HL-60/S4 treated with phorbol 12-myristate 13-acetate at 8.2 ng/mL for 4 days and 3 days (cell line): Measurements from ENCODE around the gene HMGN2.

Source experiments
- in situ Hi-C: fragments of 300-500 bp; cut with MboI; formaldehyde crosslinking; loops from 2 replicates; pipeline ENCODE4 v1.15.0; 2022; ENCODE audit warnings: low sequenced_read_pairs

The HMGN2 gene

DNA sequence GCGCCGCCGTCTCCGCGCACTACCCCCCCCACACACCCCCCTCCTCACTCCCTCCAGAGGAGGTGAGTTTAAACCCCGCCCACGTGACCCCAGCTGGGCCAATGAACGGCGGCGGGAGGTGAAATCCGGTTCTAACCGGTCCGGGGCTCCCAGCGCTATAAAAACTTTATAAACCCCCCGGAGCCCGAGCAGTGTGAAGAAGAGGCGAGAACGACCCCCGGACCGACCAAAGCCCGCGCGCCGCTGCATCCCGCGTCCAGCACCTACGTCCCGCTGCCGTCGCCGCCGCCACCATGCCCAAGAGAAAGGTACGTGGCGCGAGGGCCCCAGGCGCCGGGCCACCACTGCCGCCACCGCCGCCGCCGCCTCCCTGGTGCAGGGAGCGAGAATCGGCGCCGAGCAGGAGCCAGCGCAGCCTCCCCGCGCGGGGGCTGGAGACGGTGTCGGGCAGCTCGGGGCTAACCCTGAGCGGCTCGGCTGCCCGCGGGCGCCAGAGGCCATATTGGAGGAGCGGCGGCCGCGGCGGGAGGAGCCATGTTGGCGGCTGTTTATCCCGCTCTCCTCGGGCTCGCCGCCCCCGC, at the start of gene HMGN2:
TSS of gene HMGN2 (plus strand) at position 121 of the 581 bp plus-strand sequence. CDS start at position 294, 173 bp downstream.
- in situ Hi-C loops: no loop called here

DNA sequence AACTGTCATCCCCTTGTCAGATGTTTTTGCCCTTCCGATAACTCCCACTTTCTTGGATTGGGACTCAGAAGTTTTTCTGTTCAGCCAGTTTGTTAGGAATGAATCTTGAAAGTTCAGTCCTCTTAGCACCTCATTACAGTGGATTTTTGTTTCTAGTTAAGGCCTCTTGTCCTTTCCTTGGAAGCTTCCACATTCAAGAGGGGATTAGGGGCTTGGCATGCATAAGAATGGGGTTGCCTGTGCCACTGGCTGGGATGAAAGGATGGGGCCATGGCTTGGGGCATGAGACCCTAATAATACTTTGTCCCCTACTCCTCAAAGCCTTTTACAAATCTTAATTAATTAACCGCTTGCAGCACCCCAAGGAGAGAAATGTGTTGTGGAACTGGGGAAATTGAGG, 42.5 kb upstream of the HMGN2 start:
- in situ Hi-C loops: no loop called here

DNA sequence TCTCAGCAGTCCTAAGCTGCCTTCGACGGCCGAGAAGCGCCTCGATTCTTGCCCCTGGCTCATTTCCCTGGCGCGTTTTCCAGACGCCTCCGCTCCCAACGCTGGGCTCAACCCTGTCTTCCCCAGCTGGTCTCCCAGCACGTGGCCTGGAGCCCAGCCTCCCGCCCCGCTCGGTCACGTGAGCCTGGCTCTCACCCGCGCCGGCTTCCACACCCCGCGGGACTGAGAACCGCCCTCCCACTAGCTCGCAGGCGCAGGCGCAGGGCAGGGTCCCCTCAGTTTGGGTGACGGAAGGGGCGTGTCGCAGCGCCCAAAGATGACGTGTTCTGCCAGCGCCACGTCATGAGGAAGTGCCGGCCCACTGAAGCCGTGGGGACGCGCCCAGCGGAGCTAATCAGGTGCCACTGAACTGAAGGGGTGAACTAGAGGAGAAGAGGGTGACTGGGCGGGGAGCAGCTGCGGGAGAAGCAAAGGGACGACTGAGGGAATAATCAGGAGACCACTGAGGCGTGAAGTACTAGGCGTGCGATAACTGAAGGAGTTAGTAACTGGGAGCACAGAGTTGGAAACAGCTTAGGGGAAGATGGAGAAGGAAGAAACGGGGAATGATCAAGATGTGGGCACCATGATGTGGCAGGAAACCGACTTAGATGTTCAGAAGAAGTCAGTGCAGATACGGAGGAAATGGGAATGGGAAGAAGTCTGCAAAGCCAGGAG, 40.1 kb upstream of the HMGN2 start, which contains the start of gene DHDDS:
TSS of gene DHDDS (plus strand) at position 343 of the 717 bp plus-strand sequence. CDS start 625 bp downstream, outside the sequence.
- in situ Hi-C loops: no loop called here

DNA sequence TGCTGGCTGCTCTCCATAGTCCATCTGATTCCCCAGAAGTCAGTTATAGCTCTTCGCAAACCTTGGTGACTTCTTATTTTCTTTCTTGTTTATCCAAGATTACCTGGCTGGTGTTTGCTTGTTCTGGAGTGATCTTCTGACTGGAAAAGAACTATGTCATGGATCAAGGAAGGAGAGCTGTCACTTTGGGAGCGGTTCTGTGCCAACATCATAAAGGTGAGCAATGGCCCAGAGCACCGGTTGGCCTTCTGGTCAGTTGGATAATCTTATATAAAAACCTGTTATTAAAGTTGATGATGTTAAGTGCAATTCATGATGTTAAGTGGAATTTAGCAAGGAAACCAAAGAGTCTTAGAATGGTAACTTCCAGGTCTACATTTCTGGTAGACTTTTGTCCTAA, 39.4 kb upstream of the HMGN2 start:
- in situ Hi-C loops: no loop called here

DNA sequence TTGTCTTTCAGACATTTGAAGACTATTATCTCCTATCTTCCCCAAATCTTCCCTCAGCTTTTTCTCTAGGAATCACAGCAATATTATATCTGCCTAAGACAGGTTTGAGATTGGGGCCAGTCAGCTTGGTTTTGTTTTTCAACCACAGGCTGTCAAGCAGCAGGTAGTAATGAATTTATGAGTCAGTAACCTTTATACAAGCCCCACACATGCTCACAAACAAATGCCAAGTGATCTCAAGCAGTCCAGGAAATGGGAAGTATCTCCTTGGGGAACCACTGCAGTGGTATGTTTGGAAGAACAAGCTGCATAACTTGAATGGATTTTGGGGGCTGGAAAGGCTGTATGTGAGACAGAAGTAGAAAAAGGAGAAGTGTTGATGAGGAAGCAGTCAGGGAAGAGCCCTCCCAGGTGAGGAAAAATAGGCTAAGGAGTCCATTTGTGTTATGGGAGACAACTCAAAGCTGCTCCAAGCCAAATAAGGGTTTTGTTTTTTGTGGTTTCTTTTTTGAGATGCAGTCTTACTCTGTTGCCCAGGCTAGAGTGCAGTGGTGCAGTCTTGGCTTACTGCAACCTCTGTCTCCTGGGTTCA, 38.0 kb upstream of the HMGN2 start:
- in situ Hi-C loops: no loop called here

DNA sequence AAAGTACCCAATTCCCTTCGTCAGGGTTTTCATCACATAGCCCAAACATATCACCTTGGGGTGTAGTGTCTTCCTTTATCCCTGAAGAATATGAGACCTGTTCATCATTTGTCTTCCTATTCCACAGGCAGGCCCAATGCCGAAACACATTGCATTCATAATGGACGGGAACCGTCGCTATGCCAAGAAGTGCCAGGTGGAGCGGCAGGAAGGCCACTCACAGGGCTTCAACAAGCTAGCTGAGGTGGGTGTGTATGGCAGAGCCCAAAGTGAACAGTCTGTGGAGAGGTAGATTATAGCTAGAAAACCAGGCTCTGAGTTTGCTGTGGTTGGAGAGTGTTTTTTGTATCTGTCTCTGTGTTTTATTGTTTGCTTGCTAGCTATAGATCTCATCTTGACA, 34.2 kb upstream of the HMGN2 start:
- in situ Hi-C loops: no loop called here

DNA sequence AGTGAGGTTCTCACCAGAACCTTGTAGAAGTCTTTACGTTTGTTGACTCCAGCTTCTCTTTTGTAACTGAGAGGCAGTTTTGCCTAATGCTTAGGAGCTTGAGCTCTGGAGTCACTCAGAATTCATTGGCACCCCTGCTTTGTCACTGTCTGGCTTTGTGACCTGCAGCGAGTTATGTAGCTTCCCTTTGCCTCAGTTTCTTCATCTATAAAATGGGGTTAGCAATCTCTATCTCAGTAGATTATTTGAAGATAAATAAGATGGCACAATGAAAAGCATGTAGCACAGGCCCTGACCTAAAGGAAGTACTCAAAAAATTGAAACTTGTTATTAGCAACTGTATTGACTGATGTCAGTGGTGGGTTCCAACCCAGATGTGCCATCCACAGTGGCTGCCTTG, 32.0 kb upstream of the HMGN2 start:
- in situ Hi-C loops: no loop called here

DNA sequence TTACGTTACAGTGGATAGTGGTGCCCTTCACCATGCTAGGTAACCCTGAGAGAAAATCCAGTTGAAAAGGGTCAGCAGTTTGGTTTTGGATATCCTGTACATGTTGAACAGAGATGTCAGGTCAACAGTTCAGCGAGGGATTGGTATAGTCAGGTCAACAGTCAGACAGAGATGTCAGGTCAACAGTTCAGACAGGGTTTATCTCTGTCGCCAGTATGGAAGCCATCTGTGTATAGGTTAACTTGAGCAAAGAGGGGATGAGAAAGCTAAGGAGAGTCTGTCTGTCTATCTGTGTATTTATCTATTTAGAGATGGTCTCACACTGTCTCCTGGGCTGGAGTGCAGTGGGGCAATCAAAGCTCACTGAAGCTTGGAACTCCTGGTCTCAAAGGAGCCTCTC, 22.4 kb upstream of the HMGN2 start:
- in situ Hi-C loops: no loop called here

DNA sequence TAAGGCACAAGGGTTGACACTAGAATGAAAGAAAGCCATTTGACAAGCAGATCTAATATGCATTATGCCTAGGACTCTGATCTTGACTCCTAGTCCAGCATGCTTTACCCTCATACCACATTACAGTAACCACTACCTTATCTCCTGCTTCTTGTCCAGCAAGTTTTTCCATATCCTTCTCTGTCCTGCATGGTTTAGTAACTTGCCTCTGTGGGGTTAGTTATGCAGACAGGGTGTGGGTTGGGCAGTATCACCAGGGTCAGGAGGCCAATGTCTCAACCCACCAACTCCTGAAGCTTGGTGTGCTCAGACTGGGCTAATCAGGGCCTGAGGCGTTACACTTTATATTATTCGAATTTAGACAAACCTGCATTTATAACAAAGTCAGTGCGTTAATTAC, 21.3 kb upstream of the HMGN2 start:
- in situ Hi-C loops: no loop called here

DNA sequence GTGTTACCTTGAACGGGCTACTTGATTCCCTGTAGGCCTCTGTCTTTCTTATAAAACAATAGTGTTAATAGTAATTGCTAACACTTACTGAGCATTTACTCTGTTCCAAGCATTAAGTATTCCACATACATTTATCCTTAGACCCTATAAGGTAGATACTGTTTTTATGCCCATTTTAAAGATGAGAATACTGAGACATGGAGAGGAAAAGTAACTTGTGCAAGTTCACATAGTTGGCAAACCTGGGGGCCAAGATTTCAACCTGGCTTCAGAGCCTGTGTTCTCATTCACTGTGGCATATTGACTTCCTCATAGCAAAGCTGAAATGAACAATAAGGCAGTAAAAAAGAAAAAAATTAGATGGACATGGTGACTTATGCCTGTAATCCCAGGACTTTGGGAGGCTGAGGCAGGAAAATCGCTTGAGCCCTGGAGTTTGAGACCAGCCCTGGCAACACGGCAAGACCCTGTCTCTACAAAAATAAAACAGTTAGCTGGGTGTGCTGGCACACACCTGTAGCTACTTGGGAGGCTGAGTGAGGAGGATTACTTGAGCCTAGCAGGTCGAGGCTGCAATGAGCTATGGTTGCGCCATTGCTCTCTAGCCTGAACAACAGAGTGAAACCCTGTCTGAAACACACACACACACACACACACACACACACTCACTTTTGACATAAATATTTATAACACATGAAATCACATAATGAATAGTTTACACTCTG, 19.6 kb upstream of the HMGN2 start:
- in situ Hi-C loops: no loop called here

DNA sequence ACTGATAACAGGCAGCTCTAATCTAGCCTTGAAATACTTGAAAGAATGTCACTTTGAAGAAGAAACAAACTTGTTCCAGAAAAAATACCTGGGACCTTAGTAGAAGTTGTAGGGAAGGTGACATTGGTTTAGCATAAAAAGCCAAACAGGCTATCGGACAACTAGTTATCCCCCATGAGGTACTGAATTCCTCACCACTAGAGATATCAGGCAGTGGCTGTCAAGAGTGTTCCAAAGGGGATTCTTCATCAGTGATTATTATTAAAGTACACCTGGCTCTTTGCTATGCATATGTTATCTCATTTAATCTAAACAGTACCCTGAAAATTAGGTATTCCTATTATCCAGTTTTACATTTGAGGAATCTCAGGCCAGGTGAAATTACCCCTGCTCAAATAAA, 13.1 kb upstream of the HMGN2 start:
- in situ Hi-C loops: no loop called here

DNA sequence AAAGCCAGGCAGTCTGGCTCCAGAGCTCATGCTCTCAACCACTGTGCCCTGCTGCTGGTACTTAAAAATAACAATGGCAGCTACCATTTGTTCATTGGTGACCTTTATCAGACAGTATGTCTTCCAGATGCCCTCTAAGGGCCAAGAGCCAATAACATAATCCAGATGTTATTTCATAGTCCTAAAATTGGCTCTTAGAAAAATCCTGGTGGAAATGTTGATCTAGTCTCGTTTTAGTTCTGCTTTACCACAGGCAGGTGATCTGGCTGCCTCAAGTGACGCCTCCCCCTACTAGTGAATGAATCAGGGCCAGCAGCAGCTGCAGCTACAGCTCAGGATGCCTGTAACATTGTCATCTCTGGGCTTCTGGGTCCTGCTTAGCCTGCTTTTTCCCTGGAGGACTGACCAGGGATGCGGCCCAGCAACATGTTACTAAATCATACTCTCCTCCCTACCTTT, 12.6 kb upstream of the HMGN2 start:
- in situ Hi-C loops: no loop called here

DNA sequence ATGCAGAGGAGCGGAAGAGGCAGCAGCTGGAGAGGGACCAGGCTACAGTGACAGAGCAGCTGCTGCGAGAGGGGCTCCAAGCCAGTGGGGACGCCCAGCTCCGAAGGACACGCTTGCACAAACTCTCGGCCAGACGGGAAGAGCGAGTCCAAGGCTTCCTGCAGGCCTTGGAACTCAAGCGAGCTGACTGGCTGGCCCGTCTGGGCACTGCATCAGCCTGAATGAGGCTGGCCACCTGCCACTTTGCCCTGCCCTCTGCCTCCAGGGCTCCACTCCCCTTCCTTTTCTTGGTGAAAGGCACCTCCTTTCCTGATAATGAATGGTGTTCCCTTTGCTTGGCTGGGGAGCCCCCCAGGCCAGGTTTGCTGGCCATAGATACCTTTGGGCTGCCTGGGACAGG, 3.3 kb upstream of the HMGN2 start:
- in situ Hi-C loops: no loop called here

DNA sequence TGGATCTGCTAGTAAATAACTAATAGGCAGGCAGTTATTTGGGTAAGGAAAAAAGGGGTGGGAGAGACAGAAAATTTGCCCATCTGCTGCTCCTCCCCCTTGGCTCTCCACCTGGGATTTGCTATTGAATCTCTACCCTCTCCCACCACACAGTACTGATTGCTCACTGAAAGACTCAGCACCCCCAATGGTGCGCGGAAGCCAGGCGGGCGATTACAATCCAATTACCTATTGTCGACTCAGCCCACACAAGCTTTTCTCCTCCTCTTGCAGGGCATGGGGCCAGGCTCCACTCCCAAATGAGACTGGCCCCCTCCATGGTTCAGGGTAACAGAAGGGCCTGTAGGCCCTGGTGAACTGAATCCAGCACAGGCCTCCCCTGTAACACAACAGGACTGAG, 2.7 kb upstream of the HMGN2 start:
- in situ Hi-C loops: no loop called here

DNA sequence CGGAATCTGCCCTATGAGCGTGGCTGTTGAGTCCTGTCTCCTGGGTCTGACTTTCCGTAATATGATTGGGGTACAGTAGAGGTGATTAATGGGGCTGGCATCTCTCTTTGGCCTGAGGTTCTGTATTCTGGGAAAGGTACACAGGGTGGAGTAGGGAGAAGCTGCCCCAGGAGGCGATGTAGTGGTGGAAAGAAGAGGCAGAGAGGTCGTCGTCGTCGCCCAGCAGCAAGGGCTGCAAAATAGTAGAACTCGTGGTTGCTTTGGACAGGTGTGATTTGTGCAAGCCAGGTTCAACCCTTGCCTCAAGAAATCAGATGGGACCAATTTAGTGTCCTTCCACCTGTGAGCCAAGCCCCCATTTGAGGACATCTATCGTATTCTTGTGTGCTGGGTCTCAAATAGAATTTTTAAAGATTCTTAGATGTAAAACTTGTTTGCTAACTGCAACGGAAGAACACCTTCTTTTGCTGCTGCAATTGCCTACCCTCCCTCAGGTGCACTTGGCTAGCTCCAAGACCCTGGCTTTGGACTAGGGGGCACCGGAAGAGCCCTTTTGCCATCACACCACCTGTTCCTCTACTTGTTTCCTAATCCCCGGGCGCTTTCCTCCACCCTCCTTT, 1.3 kb upstream of the HMGN2 start:
- in situ Hi-C loops: no loop called here

DNA sequence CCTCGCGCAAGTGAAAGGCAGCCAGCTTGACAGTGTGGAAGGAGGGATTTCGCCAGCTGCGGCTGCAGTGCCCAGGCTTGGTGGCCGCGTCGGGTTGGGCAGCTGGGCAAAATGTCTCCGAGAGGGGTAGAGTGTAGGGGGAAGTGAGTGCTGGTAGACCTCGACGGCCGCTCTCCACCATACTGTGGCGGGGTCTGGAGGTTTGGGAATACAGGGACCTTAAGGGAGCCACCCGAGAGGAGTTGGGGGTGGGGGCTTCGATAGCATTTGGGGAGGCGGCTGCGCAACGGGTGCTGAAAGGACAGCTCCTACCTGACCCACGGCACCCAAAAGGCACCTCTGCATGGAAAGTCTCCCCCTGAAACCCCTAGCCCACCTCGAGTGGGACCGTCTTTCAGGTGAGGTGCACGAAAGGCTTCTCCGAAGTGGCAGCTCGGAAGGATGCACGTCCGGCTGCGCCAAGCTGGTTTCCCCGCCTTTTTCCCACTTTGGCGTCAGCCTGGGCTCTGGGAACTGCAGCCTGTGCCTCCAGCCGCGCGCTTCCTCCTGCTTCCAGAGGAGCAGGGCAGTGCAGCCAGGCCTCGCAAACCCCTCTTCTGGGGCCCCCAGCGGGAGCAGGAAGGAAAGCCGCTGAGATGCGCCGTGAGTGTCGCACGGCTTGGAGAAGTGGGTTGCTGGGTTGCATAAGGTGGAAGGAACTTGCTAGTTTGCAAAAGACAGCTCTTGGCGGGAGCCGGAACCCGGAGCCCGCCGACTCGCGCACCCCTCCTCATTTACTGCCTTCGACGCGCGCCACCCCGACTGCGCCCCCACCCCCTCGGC, 531 bp upstream of the HMGN2 start:
- in situ Hi-C loops: no loop called here

DNA sequence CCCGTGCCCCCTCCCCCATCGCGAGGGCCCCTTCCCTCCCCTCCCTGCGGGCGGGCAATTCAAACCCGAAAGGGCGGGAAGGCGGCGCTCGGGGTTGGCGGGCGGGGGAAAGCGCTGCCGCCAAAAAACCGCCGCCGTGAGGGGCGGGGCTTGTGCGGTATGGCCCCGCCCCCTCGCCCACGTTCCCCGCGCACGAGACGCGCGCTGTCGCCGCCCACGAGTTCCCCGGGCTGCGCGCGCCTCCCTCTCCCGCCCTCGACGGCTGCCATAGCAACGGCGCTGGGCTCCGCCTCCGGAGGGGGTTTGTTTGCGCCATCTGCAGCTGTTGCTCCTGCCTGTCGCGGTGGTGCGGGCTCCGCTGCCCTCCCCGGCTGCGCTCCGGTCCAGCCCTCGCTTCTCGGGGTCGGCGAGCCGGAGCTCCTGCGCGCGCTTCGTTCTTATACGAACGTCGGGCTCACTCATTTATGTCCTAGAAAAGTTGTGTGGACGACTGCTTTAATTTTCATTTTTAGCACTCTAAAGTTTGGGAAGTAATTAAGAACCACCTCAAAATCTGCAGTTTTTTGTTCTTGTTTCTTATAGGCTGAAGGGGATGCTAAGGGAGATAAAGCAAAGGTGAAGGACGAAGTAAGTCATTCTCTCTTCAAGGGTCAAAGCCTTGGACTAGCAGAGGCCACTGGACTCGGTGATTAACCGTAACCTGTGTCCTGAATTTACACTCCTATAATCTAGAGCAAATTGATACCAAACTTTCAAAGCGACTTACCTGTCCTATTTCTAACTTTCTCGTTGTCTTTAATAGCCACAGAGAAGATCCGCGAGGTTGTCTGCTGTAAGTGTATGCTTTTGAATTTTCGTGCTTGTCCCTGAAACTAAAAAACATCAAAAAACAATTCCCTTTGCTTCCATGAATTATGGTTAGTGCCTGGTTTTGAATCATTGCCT, 933 bp downstream of the HMGN2 start:
- in situ Hi-C loops: no loop called here

DNA sequence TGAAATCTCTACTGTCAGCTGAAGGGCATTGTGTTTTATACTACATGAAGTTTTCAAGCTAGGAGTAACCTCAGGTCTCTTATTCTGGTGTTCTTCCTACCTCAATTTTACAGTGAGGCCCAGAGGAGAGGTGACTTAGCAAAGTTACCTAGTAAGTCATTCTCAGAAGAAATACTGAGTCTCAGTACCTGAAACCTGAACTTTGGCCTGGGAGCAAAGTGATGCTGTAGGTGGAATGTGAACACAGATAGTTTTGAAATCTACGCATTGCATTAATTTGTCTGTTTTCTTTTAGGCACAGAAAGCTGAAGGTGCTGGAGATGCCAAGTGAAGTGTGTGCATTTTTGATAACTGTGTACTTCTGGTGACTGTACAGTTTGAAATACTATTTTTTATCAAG, 2.6 kb downstream of the HMGN2 start:
- in situ Hi-C loops: no loop called here

DNA sequence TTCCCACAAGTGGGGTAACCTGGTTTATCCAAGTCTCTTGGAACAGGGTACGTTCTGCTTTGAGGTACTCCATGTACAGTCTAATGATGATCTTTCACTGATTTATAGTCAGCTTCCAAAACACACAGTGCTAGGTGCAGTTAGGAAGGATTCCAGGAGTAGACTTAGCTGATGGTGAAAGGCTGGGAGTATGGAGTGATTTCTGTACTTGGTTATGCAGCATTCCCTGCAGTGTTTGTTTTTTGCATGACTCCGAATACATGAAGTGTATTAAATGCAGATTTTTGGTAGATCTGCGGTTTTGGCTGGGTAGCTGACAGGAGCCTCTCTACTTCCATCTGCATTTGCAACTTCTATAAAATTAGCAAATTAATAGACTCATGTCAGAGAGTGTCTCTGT, 3.7 kb downstream of the HMGN2 start:
- in situ Hi-C loops: no loop called here
